Skeletal muscle satellite cell (primary cell): ENCODE results near the gene ZNF175.
A peak's percentile ranks its signal among the peaks of the same experiment; 100 is the strongest.

Experiments used
- H3K27me3 ChIP-seq: 2 replicates; pipeline ENCODE4 v1.7.0; 2013; ENCODE audit warnings: low read length; ENCODE audit not compliant: control insufficient read depth, insufficient read depth
- H3K36me3 ChIP-seq: 2 replicates; pipeline ENCODE4 v1.7.0; 2013; ENCODE audit warnings: mild to moderate bottlenecking, control low read depth, low read length; ENCODE audit not compliant: insufficient read depth
- H3K4me1 ChIP-seq: 2 replicates; pipeline ENCODE4 v1.7.0; 2013; ENCODE audit warnings: low read length; ENCODE audit not compliant: control insufficient read depth, insufficient read depth
- H3K4me2 ChIP-seq: 2 replicates; pipeline ENCODE4 v1.7.0; 2013; ENCODE audit warnings: mild to moderate bottlenecking, low read length
- H3K4me3 ChIP-seq: 2 replicates; pipeline ENCODE4 v1.7.0; 2013; ENCODE audit warnings: low read length
- H3K9ac ChIP-seq: 2 replicates; pipeline ENCODE4 v1.7.0; 2013; ENCODE audit warnings: mild to moderate bottlenecking, low read depth, low read length, moderate library complexity
- H3K9me3 ChIP-seq: replicated peaks from 2 replicates; pipeline ENCODE4 v1.7.0; 2013; ENCODE audit warnings: mild to moderate bottlenecking, control low read depth, low read length

Gene ZNF175

GRCh38 chr19:51551673-51552432 lies 19.2 kb upstream of the ZNF175 start:
- Histone ChIP-seq H3K36me3 (no peaks in the 10 kb centered on the region), H3K9ac (no peak overlapping the region), H3K4me3 (no peak overlapping the region), H3K27me3 (no peaks in the 10 kb centered on the region), H3K4me2 (no peak overlapping the region), H3K4me1 (no peaks in the 10 kb centered on the region), H3K9me3 (no peaks in the 10 kb centered on the region)

- Histone ChIP-seq H3K4me3 (no peak overlapping the region), H3K4me1 (no peaks in the 10 kb centered on the region), H3K4me2 (no peak overlapping the region), H3K27me3 (no peaks in the 10 kb centered on the region), H3K36me3 (no peaks in the 10 kb centered on the region), H3K9ac (no peak overlapping the region), H3K9me3 (no peaks in the 10 kb centered on the region)
Observed at GRCh38 chr19:51552608-51552995, 18.5 kb upstream of the ZNF175 start.

- Histone ChIP-seq H3K9me3 (no peaks in the 10 kb centered on the region), H3K4me2 (no peak overlapping the region), H3K4me3 (no peak overlapping the region), H3K4me1 (no peaks in the 10 kb centered on the region), H3K36me3 (no peaks in the 10 kb centered on the region), H3K27me3 (no peaks in the 10 kb centered on the region), H3K9ac (no peak overlapping the region)
Observed at GRCh38 chr19:51552996-51553725, 17.9 kb upstream of the ZNF175 start.

- no peaks in the 10 kb centered on the region for H3K4me1 ChIP-seq
- H3K9ac ChIP-seq, result no peak overlapping the region
- no peaks in the 10 kb centered on the region for H3K36me3 ChIP-seq
- no peak overlapping the region for H3K4me2 ChIP-seq
- H3K27me3 ChIP-seq, result no peaks in the 10 kb centered on the region
- no peak overlapping the region for H3K4me3 ChIP-seq
- H3K9me3 ChIP-seq, result no peaks in the 10 kb centered on the region
Observed at GRCh38 chr19:51559240-51559639, 11.8 kb upstream of the ZNF175 start.

- H3K4me3 ChIP-seq, result no peak overlapping the region
- no peaks in the 10 kb centered on the region for H3K4me1 ChIP-seq
- H3K36me3 ChIP-seq, result no peaks in the 10 kb centered on the region
- H3K27me3 ChIP-seq, result no peaks in the 10 kb centered on the region
- no peak overlapping the region for H3K4me2 ChIP-seq
- no peak overlapping the region for H3K9ac ChIP-seq
- no peaks in the 10 kb centered on the region for H3K9me3 ChIP-seq
Observed at GRCh38 chr19:51560339-51560738, 10.7 kb upstream of the ZNF175 start.

- Histone ChIP-seq H3K36me3 (no peaks in the 10 kb centered on the region), H3K9me3 (no peaks in the 10 kb centered on the region), H3K4me1 (no peaks in the 10 kb centered on the region), H3K4me3 (no peak overlapping the region), H3K4me2 (no peak overlapping the region), H3K27me3 (no peaks in the 10 kb centered on the region), H3K9ac (no peak overlapping the region)
Observed at GRCh38 chr19:51564791-51565190, 6.3 kb upstream of the ZNF175 start.

- no peaks in the 10 kb centered on the region for H3K9me3 ChIP-seq
- no peaks in the 10 kb centered on the region for H3K27me3 ChIP-seq
- no peaks in the 10 kb centered on the region for H3K36me3 ChIP-seq
- H3K9ac ChIP-seq, result no peak overlapping the region
- H3K4me3 ChIP-seq, result no peak overlapping the region
- H3K4me2 ChIP-seq, result no peak overlapping the region
- no peaks in the 10 kb centered on the region for H3K4me1 ChIP-seq
Observed at GRCh38 chr19:51565583-51565982, 5.5 kb upstream of the ZNF175 start.

GRCh38 chr19:51566489-51567100 lies 4.5 kb upstream of the ZNF175 start:
- Histone ChIP-seq H3K27me3 (no peaks in the 10 kb centered on the region), H3K9ac (no peak overlapping the region), H3K4me3 (no peak overlapping the region), H3K4me1 (no peaks in the 10 kb centered on the region), H3K9me3 (no peaks in the 10 kb centered on the region), H3K4me2 (no peak overlapping the region), H3K36me3 (no peaks in the 10 kb centered on the region)

- H3K4me2 ChIP-seq, result no peak overlapping the region
- peaks cover 9% of the 10 kb centered on the region for H3K4me1 ChIP-seq
- no peaks in the 10 kb centered on the region for H3K27me3 ChIP-seq
- no peak overlapping the region for H3K4me3 ChIP-seq
- no peaks in the 10 kb centered on the region for H3K9me3 ChIP-seq
- H3K36me3 ChIP-seq, result no peaks in the 10 kb centered on the region
- no peak overlapping the region for H3K9ac ChIP-seq
Observed at GRCh38 chr19:51567583-51567982, 3.5 kb upstream of the ZNF175 start.

GRCh38 chr19:51568456-51568855 lies 2.6 kb upstream of the ZNF175 start:
- no peak overlapping the region for H3K4me3 ChIP-seq
- no peaks in the 10 kb centered on the region for H3K27me3 ChIP-seq
- no peak overlapping the region for H3K4me2 ChIP-seq
- no peaks in the 10 kb centered on the region for H3K9me3 ChIP-seq
- no peaks in the 10 kb centered on the region for H3K36me3 ChIP-seq
- H3K9ac ChIP-seq, result no peak overlapping the region
- peaks cover 18% of the 10 kb centered on the region for H3K4me1 ChIP-seq

GRCh38 chr19:51571599-51571998 lies 516 bp downstream of the ZNF175 start:
- H3K36me3 ChIP-seq, result peaks cover 6% of the 10 kb centered on the region
- peak overlapping the region; percentile 74 for H3K4me3 ChIP-seq
- peak overlapping the region; percentile 78 for H3K9ac ChIP-seq

More at GRCh38 chr19:51571599-51571998, 516 bp downstream of the ZNF175 start:
- Histone ChIP-seq H3K4me1 (peaks cover 21% of the 10 kb centered on the region), H3K27me3 (no peaks in the 10 kb centered on the region), H3K9me3 (no peaks in the 10 kb centered on the region), H3K4me2 (peak overlapping the region; percentile 83)
